Urinary bladder (tissue), 4 donors: Measurements from ENCODE around the gene SRGAP3. TPM values are rescaled to one million over a fixed set of nuclear protein-coding genes. Genes with fewer than 3 reads are reported as not detected.
"Not testable (repeated sequence)": the region's sequence is repeated elsewhere in the genome, so short reads cannot be mapped to it uniquely, and the experiment has no call there.

Experiments
- DNase-seq: peaks from one replicate; pipeline ENCODE4 v3.0.0-alpha.2; 2015; ENCODE audit errors: extremely low spot score
- H3K27ac ChIP-seq: one replicate; pipeline ENCODE4 v1.5.1; 2013; ENCODE audit warnings: low read depth, mild to moderate bottlenecking, moderate library complexity
- H3K36me3 ChIP-seq: one replicate; pipeline ENCODE4 v1.6.1; 2013; ENCODE audit warnings: mild to moderate bottlenecking, moderate library complexity; ENCODE audit not compliant: insufficient read depth
- H3K4me1 ChIP-seq: one replicate; pipeline ENCODE4 v1.6.1; 2013; ENCODE audit warnings: mild to moderate bottlenecking, moderate library complexity; ENCODE audit not compliant: insufficient read depth
- H3K4me3 ChIP-seq: one replicate; pipeline ENCODE4 v1.5.1; 2013; ENCODE audit warnings: low read depth, low read length
- WGBS: extraction: QIAGEN DNeasy Blood & Tissue Kit; methylation state at CpG from one replicate; pipeline ENCODE4 v1.1.7; 2013; 5-methylcytosine and 5-hydroxymethylcytosine counted together
- polyA plus RNA-seq: library from polyadenylated mRNA; stranded (reverse); fragments of 200-250 nt; gene quantifications from one replicate; pipeline ENCODE4 v1.2.3, GENCODE V29; 2013
- total RNA-seq: library from RNA; depleted of rRNA; stranded (reverse); fragments of >200 nt; gene quantifications from one replicate; pipeline ENCODE4 v1.2.3, GENCODE V29; 2014
- donor health status: healthy with polysubstance abuse.
- donor health status: healthy.

SRGAP3 gene
- total and polyA plus RNA-seq, 2 donors, result 3.1 to 21.4 TPM

- no peak overlapping the region for H3K27ac ChIP-seq
- 58% methylated on average over 1 of the region's 1 CpG for WGBS
- no peak overlapping the region for H3K4me3 ChIP-seq
- H3K36me3 ChIP-seq, result peaks cover 2% of the 10 kb centered on the region
- no peak for DNase-seq
- no peaks in the 10 kb centered on the region for H3K4me1 ChIP-seq
Observed at GRCh38 chr3:9105421-9105820, 144.0 kb downstream of the SRGAP3 start.

GRCh38 chr3:9104121-9104520 is 145.3 kb downstream of the SRGAP3 start:
- Histone ChIP-seq H3K4me1 (peaks cover 2% of the 10 kb centered on the region), H3K27ac (no peak overlapping the region), H3K36me3 (peaks cover 2% of the 10 kb centered on the region), H3K4me3 (no peak overlapping the region)
- no peak for DNase-seq
- 97% methylated on average over 4 of the region's 4 CpGs for WGBS

- 72% methylated on average over 12 of the region's 12 CpGs for WGBS
- H3K4me1 ChIP-seq, result peaks cover 5% of the 10 kb centered on the region
- peaks cover 2% of the 10 kb centered on the region for H3K36me3 ChIP-seq
- no peak for DNase-seq
- no peak overlapping the region for H3K27ac ChIP-seq
- H3K4me3 ChIP-seq, result no peak overlapping the region
Observed at GRCh38 chr3:9102240-9102981, 147.0 kb downstream of the SRGAP3 start.

- peaks cover 5% of the 10 kb centered on the region for H3K4me1 ChIP-seq
- no peak for DNase-seq
- 74% methylated on average over 12 of the region's 12 CpGs for WGBS
Observed at GRCh38 chr3:9101286-9101685, 148.2 kb downstream of the SRGAP3 start.

GRCh38 chr3:9100513-9100894 is 148.9 kb downstream of the SRGAP3 start:
- no peaks in the 10 kb centered on the region for H3K36me3 ChIP-seq
- no peak overlapping the region for H3K4me3 ChIP-seq
- H3K4me1 ChIP-seq, result peaks cover 5% of the 10 kb centered on the region
- no peak for DNase-seq
- WGBS, result 93% methylated on average over 5 of the region's 5 CpGs
- H3K27ac ChIP-seq, result no peak overlapping the region

More at GRCh38 chr3:9101286-9101685, 148.2 kb downstream of the SRGAP3 start:
- no peak overlapping the region for H3K4me3 ChIP-seq
- H3K36me3 ChIP-seq, result no peaks in the 10 kb centered on the region
- H3K27ac ChIP-seq, result no peak overlapping the region

GRCh38 chr3:9099702-9100512 is 149.5 kb downstream of the SRGAP3 start:
- 94% methylated on average over 12 of the region's 12 CpGs for WGBS
- H3K4me3 ChIP-seq, result no peak overlapping the region
- H3K4me1 ChIP-seq, result peaks cover 5% of the 10 kb centered on the region
- H3K27ac ChIP-seq, result no peak overlapping the region
- DNase-seq, result no peak
- H3K36me3 ChIP-seq, result no peaks in the 10 kb centered on the region

- DNase-seq, result peak; percentile 65
- WGBS, result 51% methylated on average over 17 of the region's 17 CpGs
- Histone ChIP-seq H3K27ac (no peak overlapping the region), H3K4me1 (peaks cover 5% of the 10 kb centered on the region), H3K36me3 (no peaks in the 10 kb centered on the region), H3K4me3 (no peak overlapping the region)
Observed at GRCh38 chr3:9098716-9099675, 150.4 kb downstream of the SRGAP3 start.

- no peak overlapping the region for H3K4me3 ChIP-seq
- peaks cover 5% of the 10 kb centered on the region for H3K4me1 ChIP-seq
- no peak overlapping the region for H3K27ac ChIP-seq
- WGBS, result 80% methylated on average over 7 of the region's 7 CpGs
- H3K36me3 ChIP-seq, result no peaks in the 10 kb centered on the region
- DNase-seq, result no peak
Observed at GRCh38 chr3:9097495-9097894, 152.0 kb downstream of the SRGAP3 start.

GRCh38 chr3:9091486-9092235 is 157.8 kb downstream of the SRGAP3 start:
- WGBS, result 40% methylated on average over 15 of the region's 15 CpGs
- no peak for DNase-seq

GRCh38 chr3:9088441-9089353 is 160.7 kb downstream of the SRGAP3 start:
- no peaks in the 10 kb centered on the region for H3K36me3 ChIP-seq
- no peak overlapping the region for H3K4me3 ChIP-seq
- no peak for DNase-seq
- H3K27ac ChIP-seq, result no peak overlapping the region
- 49% methylated on average over 12 of the region's 12 CpGs for WGBS
- peaks cover 1% of the 10 kb centered on the region for H3K4me1 ChIP-seq

More at GRCh38 chr3:9091486-9092235, 157.8 kb downstream of the SRGAP3 start:
- Histone ChIP-seq H3K4me3 (no peak overlapping the region), H3K36me3 (no peaks in the 10 kb centered on the region), H3K4me1 (peaks cover 1% of the 10 kb centered on the region), H3K27ac (no peak overlapping the region)

GRCh38 chr3:9087831-9088413 is 161.5 kb downstream of the SRGAP3 start:
- peaks cover 1% of the 10 kb centered on the region for H3K4me1 ChIP-seq
- no peaks in the 10 kb centered on the region for H3K36me3 ChIP-seq
- H3K4me3 ChIP-seq, result no peak overlapping the region
- H3K27ac ChIP-seq, result no peak overlapping the region
- WGBS, result 87% methylated on average over 8 of the region's 8 CpGs
- no peak for DNase-seq

GRCh38 chr3:9085428-9085827 is 164.0 kb downstream of the SRGAP3 start:
- 42% methylated on average over 2 of the region's 2 CpGs for WGBS
- H3K27ac ChIP-seq, H3K36me3 ChIP-seq, DNase-seq, H3K4me3 ChIP-seq, H3K4me1 ChIP-seq: not testable (repeated sequence)
